HG02610 (cell line): ENCODE results near the gene SLC19A1.

Source experiments
- ATAC-seq: cut with Tn5 transposase; IDR thresholded peaks from one replicate; pipeline ENCODE4 v1.9.1; 2021; ENCODE audit warnings: mild to moderate bottlenecking, moderate library complexity; ENCODE audit not compliant: unreplicated experiment

The SLC19A1 gene

DNA sequence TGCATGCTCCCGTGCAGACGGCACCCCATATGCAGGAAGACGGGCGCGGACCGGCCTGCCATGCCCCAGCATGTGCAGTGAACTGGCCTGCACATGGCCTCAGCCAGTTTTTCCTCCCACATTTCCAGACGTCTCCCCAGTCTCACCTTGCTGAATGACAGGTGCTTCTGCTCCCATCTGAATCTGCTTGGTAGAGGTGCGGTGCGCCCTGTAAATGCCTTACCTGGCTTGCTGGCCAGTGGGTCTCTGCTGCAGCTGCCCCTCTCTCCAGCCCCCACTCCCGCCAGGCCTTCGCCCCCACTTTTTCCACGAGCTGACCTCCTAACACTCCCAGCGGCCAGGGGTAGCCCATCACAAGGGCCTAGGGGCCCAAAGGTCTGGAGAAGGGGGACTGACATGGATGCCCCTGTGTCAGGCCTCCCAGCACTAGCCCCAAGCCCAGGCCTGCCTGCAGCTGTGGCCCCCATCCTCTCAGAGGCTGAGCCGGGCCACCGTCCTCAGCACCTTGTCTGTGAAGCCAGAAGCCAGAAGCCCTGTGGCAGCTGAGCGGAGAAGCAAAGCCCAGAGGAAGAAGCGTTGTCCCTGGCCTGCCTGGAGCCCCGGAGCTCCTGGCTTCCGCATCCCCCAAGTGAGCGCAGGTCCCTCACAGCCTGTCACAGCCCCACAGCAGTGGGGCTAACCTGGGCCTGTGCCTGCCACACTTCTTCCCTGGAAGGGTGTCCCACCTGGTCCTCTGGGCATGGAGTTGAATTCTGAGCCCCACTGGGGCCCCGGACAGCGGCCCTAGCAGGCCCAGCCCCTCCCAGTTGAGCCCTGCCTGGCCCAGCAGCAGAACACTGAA lies 3.7 kb upstream of the SLC19A1 start:
- no peak for ATAC-seq

DNA sequence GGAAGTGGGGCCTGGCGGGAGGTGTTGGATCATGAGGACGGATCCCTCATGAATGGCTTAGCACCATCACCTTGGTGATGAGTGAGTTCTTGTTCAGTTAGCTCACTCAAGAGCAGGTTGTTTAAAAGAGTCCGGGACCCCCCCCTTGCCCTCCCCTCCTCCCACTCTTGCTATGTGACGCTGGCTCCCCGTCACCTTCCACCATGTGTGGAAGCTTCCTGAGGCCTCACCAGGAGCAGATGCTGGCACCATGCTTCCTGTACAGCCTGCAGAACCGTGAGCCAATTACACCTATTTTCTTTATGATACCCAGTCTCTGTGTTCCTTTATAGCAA lies 3.0 kb upstream of the SLC19A1 start:
- ATAC-seq = no peak

DNA sequence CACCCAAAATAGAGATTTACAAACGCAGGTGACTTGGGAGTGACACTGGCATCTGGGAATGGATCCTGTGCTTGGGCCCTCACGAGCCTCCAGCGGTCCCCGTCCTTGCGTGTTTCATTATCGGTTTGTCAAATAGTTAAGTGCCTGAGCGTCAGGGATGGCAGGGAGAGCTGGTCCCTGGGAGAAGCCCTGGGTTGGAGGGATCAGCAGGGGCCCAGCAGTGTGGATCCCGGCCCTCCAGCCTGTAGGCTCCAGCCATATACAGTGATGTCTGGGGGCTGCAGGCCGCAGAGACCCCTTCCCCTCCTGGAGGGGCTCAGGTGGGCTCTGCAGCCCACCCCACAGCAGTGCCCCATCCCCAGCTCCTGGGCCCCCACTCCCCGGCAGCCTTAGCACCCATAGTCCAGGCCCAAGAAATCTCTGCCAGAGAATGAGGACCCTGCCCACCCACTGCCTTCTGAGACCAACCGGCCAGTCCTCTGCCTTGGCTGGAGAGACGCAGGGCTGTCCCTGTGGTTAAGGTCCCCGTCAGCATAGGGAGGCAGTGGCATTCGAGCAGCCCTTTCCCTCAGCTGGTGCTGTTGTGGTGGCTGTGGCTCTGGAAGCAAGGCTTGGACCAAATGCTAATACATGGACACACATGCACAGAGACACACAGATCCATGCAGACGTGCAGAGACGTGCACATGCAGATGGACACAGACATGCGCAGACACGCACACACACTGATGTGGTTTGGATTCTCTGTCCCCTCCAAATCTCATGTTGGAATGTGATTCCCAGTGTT lies 2.4 kb upstream of the SLC19A1 start:
- ATAC-seq = no peak

DNA sequence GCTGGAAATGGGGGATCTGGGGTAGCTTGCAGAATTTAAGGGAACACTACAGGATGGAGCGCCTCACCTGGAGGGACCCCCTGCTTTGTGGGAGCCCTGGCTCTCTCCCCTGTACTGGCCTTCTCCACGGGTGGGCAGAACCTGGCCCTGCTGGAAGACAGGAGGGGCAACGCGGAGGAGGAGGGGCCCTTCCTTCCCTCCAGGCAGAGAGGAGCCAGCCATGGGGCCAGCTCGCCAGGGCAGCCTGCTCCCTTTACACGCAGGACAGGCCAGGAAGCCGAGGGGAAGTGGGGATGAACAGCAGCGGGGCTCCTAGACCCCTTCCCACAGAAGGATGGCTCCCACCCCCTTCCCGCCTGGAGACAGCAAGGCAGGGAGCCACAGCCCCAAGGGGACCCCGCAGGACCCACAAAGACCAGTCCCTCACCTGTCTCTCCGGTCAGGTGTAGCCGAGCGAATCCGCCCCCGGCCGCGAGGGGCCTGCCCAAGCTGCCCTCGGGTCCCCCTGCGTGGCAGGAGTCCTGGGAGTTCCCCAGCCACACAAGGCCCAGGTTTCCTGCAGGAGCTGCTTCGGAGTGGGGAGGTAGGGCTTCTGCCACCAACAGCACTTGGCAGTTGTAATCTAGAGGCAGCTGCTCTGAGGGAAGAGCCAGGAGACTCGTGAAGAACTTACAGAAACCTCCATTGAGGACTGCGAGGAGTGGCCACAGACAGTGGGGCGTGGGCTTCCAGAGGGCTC lies 1.6 kb upstream of the SLC19A1 start:
- ATAC-seq = no peak

DNA sequence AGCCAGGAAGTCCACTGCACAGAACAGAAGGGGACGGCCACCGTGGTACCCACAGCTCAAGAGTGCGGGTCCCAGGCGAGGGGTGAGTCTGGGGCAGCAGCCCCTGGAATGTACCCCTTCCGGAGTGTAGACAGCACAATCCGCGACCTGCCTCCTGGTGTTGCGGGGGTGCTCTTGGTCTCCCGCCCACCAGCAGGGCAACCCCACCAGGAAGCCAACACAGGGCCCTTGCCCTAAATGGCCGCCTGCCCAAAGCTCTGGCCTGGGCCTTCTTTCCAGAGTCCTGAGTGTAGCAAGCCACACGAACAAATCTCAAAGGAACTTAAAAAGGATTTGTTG lies 1.1 kb upstream of the SLC19A1 start:
- ATAC-seq = no peak

DNA sequence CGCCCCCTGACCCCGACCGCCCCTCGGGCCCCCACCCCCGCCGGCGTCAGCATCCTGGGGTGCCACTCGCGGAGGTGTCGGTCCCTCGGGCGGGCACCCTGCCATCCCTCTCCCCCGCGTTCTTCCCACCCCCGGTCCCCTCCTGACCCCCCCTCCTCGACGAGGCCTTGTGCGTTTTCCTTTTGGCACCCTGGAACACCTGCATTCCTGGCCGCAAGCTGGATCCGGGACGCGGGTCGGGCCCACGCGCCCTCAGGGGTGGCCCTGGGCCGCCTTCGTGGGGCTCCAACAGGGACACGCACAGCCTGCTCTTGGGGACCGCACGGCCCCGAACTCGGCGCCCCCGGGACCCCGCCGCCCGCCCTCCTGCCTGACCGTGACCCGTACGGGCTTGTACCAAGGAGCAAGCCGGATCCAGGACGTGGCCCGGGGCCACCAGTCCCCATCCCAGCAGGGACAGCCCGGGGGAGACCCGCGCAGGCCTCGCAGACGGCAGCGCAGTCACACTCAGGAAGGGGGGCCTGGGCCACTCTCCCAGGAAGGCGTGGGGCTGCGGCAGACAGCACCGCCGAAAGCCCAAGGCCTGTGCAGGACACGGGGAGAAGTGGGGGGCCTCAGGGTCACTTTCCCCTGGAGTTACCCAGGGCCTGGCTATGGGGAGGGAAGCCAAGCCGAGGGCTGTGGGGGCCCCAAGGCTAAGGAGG lies 579 bp upstream of the SLC19A1 start:
- ATAC-seq = no peak

DNA sequence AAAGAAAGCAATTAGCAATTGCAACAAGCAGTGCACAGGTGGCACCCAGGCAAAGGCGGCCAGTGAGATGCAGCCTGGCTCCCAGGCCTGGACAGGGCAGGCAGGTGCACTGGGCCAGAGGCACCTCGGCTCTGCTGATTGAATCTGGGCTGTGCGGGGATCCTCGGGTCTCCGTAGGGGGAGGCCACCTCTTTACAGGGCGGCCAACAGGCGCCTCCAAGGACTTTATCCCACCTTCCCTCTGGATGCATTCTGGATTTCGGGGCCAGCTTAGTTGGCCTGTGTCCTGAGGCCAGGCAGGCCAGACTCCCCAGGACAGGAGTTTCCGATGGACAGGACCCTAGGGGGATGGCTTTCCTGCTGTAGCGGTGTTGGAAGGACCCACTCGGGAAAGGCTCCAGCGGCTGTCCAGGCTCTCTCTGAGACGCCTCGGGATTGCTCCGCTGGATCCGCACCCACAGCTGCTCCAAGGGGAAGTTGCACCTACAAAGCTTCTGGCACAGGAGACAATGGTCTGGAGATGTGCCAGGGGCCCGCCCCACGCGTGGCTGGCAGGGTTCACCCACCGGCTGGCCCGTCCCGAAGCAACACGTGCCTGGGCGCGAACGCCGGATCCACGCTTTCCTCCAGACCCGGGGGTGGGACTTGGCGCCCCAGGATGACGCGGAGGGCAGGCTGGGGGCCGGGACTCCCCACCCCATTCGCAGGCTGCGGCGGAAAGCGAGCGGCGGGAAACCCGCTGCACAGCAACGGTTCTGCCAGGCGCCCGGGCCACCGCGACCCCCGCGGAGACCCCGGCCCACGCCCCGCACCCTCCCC lies 810 bp downstream of the SLC19A1 start:
- no peak for ATAC-seq

DNA sequence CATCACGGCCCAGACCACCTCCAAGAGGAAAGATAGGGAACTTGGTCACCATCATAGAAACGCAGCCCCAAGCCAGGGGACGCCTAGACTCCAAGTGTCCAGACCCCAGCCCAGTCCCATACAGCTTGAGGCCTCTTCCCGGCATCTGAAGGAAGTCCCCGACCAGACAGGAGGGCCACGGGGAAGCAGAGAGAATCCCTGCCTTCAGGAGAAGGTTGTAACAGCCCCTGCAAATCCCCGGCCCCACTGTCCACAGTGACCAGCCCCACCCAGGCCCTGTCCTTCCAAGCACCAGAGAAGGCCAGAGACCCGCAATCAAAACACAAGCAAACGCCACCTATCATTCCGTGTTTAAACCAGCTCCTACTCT lies 1.7 kb downstream of the SLC19A1 start:
- no peak for ATAC-seq

DNA sequence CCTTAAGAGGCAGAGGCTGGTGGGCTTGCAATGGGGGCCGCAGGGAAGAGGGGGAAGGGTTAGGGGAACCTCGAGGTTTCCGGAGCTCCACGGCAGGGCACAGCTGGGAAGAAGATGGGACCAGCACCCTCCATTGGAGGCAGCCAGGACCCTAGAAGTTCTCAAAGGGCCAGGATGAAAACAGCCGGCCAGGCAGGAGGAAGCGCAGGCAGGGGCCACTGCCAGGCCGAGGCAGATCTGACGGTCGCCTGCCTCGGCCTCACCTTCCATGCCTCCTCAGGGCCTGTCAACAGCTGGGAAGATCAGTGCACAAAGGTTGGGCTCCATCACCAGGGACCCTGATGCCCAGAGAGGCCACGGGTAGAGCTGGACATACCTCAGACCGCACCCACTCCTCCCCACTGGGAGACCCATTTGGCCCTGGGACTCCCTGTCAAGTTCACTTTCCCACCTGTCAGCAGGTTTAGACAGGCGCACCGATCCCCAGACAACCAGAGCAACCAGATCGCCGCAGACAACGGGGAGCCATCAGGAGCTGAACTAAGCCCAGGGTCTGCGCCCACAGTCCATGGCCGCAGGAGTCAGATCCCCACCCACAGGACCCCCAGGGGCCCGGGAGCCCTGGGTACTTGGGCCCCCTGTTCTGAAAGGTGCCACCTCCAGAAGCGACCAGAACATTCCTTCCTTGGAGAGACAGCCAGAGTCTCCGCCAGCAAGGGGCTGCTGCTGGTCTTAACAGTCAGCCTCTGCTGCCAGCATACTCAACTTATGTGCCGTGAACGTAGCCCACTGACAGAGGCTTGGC lies 2.2 kb downstream of the SLC19A1 start:
- ATAC-seq = no peak

DNA sequence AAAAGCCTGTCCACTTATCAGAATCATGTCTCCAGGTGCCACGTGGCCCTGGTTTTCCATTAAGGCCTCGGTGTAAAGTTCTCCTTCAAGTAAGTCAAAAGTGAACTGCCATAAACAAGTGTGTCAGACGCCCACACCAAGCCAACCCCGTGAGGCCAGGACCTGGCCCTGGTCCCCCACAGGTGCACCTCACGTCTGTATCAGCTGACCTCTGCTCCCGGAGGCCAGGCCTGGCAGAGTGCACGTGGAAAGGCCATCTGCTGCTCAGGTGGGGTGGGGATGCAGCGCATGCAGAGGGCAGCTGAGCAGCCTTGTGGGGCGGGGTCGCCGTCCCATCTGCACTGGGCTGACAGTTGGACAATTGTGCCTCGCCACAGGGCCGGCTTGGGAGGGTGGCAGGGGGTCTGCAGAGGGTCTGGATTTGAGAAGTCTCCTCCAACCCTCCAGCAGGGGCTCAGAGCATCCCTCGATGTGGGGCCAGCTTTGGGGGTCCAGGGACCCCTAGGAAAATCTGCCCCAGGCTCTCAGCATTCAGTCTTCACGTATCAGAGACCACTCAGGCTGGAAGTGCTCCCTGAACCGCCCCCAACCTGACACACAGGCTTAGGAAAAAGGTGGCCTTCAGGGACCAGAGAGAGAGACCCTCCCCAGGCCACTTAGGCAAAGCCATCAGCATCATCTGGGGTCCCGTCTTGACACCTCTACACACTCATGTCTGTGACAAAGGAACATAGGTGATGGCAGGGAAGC lies 3.0 kb downstream of the SLC19A1 start:
- no peak for ATAC-seq

DNA sequence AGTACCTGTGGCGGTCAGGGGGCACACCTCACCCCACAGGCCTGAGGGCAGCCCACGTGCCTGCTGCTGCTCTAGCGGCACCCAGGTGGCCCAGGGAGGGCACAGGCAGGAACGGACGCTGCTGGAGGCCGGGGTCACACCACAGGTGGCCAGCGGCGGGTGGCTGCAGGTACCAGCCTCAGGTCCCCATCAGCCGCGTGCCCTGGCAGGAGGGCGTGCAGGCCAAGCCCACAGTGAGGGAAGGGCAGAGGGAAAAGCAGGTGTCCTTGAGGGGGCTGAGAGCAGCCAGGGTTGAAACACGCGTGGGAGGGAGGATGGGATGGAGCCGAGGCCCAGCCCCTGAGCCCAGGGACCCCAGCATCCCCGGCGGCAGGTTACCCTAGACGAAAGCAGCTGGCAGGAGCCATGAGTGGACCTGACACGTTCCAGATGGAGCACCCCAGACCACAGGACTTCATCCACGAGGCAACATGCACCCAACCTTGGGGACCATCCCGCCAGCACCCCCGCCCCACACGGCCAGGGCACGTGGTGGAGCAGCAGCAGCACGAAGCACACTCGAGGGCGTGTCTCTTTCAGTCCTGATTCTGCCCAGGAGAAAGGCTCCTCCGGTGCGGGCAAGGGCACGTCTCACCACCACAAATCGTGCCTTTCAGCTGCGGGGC lies 3.7 kb downstream of the SLC19A1 start:
- no peak for ATAC-seq

DNA sequence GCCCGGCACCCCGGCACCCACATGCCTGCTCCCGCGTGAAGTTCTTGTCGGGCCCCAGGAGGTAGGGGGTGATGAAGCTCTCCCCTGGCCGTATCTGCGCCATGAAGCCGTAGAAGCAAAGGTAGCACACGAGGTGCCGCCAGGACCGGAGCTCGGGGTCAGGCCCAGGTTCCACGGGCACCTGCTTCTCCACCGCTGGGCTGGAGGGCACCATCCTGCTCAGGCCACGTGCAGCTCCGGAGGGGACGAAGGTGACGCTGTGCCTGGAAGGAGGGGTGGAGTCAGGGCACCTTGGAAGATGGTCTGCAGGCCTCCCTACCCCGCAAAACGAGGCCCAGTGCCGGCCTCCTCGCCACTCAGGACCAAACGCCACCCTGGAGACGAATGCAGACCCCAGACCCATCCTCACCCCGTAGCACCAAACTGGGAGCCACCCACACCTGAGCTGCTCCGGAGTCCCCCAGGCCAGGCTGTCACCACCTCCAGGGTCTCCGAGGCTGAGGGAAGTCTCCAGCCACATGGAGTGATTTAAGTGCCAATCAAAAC lies 4.4 kb downstream of the SLC19A1 start:
- no peak for ATAC-seq

DNA sequence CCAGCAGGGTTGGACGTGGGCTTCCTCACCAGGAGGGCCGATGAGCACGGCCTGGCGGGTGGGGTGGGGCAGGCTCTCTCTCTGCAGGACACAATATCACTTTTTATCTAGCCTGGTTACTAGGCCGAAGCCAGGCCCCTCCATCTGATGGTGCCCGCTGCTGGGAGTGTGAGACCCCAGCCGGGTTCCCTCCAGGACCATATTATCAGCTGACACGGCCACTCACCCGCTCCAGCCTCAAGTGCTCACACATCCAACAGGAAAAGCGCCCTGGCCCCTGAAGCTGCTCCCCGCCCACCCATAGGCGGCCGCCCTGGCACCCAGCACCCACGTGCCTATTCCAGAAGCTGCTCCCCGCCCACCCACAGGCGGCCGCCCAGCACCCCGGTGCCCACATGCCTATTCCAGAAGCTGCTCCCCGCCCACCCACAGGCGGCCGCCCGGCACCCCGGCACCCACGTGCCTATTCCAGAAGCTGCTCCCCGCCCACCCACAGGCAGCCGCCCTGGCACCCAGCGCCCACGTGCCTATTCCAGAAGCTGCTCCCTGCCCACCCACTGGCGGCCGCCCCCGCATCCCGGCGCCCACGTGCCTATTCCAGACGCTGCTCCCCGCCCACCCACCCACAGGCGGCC lies 5.0 kb downstream of the SLC19A1 start:
- ATAC-seq = no peak

DNA sequence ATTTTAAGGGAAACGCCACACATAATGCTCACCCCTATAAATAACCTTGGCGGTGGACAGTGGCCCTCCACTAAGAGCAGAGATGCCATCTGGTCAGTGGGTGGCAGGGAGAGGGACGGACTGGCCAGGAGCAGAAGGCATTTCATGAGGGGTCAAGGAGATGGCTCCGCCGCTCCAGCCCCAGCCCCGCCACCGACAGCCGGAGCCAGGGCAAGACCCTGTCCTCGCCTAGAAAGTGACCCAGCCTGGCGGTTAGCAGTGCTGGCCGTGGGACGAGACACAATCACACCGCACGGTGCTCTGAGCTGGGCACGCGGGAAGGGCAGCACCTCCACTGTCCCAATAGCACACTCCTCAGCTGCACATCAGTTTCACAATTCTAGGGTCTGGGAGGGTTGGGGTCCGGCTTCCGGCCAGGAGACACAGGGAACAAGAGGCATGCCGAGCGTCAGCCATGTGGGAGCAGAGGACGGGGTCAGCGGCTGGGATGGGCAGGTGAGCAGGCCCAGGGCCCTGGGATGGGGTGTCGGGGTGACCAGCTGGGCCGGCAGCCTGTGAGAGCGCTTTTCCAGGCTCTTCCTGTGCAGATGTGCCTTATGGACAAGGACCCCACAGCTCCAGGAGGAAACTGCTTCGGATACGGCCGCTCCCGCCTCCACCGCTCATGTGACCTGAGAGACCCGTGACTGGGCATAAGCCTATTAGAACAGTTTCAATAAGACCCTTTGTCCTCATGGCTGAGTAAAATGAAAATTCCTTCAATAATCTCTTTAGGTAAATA lies 5.7 kb downstream of the SLC19A1 start:
- ATAC-seq = no peak

DNA sequence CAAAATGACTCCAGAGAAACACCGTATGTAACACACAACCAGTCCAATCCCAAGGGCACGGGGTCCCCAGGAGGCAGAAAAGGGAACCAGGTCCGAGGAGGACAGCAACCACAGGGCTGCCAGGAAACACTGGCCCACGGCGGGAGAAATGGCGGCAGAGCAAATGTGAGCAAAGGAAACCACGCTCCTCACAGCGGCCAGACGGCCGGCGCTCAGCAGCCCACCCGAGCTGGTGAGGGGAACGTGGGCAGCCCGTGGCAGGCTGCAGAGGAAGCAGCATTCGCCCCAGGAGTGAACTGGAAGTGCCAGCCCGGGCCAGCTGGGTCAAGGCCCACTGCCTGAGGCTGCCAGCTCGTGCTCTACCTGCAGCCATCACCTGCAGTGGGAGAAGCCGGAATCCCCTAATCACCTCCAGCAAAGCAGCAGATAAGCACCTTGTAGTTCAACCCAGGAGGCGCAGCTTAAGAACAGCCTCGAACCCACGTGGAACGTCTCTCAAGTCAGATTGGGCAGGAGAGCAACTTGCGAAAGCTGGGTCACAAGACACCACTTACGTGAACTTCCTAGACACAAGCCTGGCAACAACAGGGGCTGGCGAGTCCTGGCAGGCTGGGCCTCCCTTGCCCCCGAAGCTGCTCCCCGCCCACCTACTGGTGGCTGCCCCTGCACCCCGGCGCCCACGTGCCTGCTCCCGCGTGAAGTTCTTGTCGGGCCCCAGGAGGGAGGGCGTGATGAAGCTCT lies 6.7 kb downstream of the SLC19A1 start:
- ATAC-seq = no peak

DNA sequence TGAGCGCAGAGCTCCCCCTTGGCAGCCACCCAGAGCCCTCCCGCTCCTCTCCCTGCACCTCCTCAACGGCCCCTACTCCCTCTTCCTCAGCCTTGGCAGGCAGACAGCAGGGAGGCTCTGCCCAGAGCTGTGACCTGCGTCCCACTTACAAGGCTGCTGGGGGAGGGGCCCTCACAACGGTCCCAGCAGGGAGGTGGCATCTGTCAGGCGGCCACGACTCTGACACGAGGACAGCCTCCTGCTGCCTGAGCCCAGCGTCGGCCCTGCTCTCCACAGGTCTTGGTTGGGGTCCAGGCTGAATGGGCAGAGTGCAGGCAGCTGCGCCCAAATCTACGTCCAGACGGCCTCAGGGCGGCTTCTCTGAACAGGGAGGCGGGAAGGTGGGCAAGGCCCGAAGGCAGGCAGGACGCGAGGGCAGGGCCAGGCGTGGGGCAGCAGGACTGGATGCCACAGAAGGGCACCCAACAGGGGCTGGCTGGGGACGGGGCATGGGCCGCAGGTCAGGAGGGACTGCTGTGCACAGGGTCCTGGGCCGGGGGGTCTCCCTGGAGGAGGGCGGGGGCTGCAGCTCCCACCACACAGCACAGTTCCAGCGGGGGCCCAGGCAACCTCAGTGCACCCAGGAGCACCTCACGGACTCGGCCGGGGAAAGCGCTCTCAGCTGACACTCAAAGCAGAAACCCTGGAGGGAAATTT lies 7.5 kb downstream of the SLC19A1 start:
- no peak for ATAC-seq
